K562 (cell line): ENCODE measurements around the gene UFSP2. TPM values are rescaled to one million over a fixed set of nuclear protein-coding genes. Genes with fewer than 3 reads are reported as not detected.

Source experiments
- ATF6 ChIP-seq: sonication (generic); formaldehyde crosslinking; IDR thresholded peaks from 2 replicates; pipeline ENCODE4 v1.4.0; 2020; ENCODE audit warnings: mild to moderate bottlenecking, missing genetic modification reagents
- DACH1 ChIP-seq: fragments of 450-650 bp; IDR thresholded peaks from 2 replicates; pipeline ENCODE4 v1.6.1; 2018; ENCODE audit not compliant: partially characterized antibody
- DLX4 ChIP-seq: fragments of 250-450 bp; sonication (Bioruptor Pico); IDR thresholded peaks from 2 replicates; pipeline ENCODE4 v1.6.1; 2021; ENCODE audit warnings: mild to moderate bottlenecking
- GABPB1 ChIP-seq: sonication (generic); formaldehyde crosslinking; IDR thresholded peaks from 2 replicates; pipeline ENCODE4 v1.8.0; 2022; ENCODE audit warnings: mild to moderate bottlenecking, missing genetic modification reagents
- GATAD2B ChIP-seq: fragments of 450-650 bp; IDR thresholded peaks from 2 replicates; pipeline ENCODE4 v1.6.1; 2017; ENCODE audit warnings: mild to moderate bottlenecking, borderline replicate concordance
- HEY1 ChIP-seq: fragments of 250-450 bp; sonication (Bioruptor Pico); IDR thresholded peaks from 2 replicates; pipeline ENCODE4 v1.5.0; 2020; ENCODE audit warnings: mild to moderate bottlenecking, moderate library complexity, borderline replicate concordance
- HMGXB4 ChIP-seq: sonication (generic); formaldehyde crosslinking; IDR thresholded peaks from 2 replicates; pipeline ENCODE4 v1.8.1; 2023; ENCODE audit warnings: mild to moderate bottlenecking, missing genetic modification reagents
- HNRNPL ChIP-seq: fragments of 200-400 bp; formaldehyde crosslinking; IDR thresholded peaks from 2 replicates; pipeline ENCODE4 v1.6.1; 2017; ENCODE audit warnings: low read depth, mild to moderate bottlenecking, low read length
- MTA2 ChIP-seq: fragments of 450-650 bp; IDR thresholded peaks from 2 replicates; pipeline ENCODE4 v1.6.1; 2016; ENCODE audit warnings: low read depth
- POLR2G ChIP-seq: fragments of 200-400 bp; formaldehyde crosslinking; IDR thresholded peaks from 2 replicates; pipeline ENCODE4 v1.6.1; 2017; ENCODE audit warnings: low read depth, mild to moderate bottlenecking, antibody characterized with exemption, low read length, moderate library complexity
- PTTG1 ChIP-seq: fragments of 450-650 bp; IDR thresholded peaks from 2 replicates; pipeline ENCODE4 v1.6.1; 2016; ENCODE audit warnings: low read depth, mild to moderate bottlenecking, missing genetic modification characterization, missing compliant biosample characterization
- RFX5 ChIP-seq: IDR thresholded peaks from 2 replicates; pipeline ENCODE4 v1.6.1; 2011; ENCODE audit warnings: low read depth, mild to moderate bottlenecking, improper control_type of control experiment, low read length
- SRSF3 ChIP-seq: fragments of 200-400 bp; formaldehyde crosslinking; IDR thresholded peaks from 2 replicates; pipeline ENCODE4 v1.6.1; 2016; ENCODE audit warnings: mild to moderate bottlenecking, low read length, moderate library complexity; ENCODE audit not compliant: insufficient read depth
- TEAD2 ChIP-seq: fragments of 450-650 bp; IDR thresholded peaks from 2 replicates; pipeline ENCODE4 v1.6.1; 2016; ENCODE audit warnings: missing genetic modification characterization, control low read depth, missing compliant biosample characterization
- ZNF274 ChIP-seq: IDR thresholded peaks from 2 replicates; pipeline ENCODE4 v1.6.1; 2011; ENCODE audit warnings: low read depth, mild to moderate bottlenecking, low read length, moderate library complexity, borderline replicate concordance
- ZNF408 ChIP-seq: fragments of 250-450 bp; sonication (Bioruptor Pico); IDR thresholded peaks from 2 replicates; pipeline ENCODE4 v1.4.0; 2020; ENCODE audit warnings: low read depth, mild to moderate bottlenecking, moderate library complexity
- ZNF511 ChIP-seq: sonication (generic); formaldehyde crosslinking; IDR thresholded peaks from 2 replicates; pipeline ENCODE4 v1.8.0; 2022; ENCODE audit warnings: mild to moderate bottlenecking, missing genetic modification reagents
- ZNF699 ChIP-seq: fragments of 250-450 bp; sonication (Bioruptor Pico); IDR thresholded peaks from 2 replicates; pipeline ENCODE4 v1.8.0; 2021; ENCODE audit warnings: mild to moderate bottlenecking, moderate library complexity; ENCODE audit not compliant: insufficient replicate concordance
- polyA plus RNA-seq, 8 experiments: library from polyadenylated mRNA; depleted of rRNA in 4 of 8; stranded (reverse) in 5 of 8; unstranded in 3 of 8; fragments of >200 nt; fragmentation: Nextera tagmentation in 2 of 8; fragmentation: Illumina TruSeq in 1 of 8; extraction: Ambion mirVana in 2 of 8; extraction: Trizol in 1 of 8; gene quantifications; 2 replicates each; pipeline versions ENCODE4 v1.2.1 to v1.2.3, GENCODE V29; 2011 to 2014; ENCODE audit warnings: inconsistent platforms in 1 of 8, missing spikeins in 1 of 8
- total RNA-seq, 7 experiments: library from RNA; depleted of rRNA in 6 of 7; stranded (reverse); fragments of >200 nt in 6 of 7; fragmentation: Illumina TruSeq in 2 of 7; extraction: Trizol in 2 of 7; gene quantifications; 2 replicates each; pipeline versions ENCODE4 v1.2.1 to v1.2.3, GENCODE V29; 2011 to 2021; ENCODE audit warnings: low replicate concordance in 1 of 7

The UFSP2 gene
- total and polyA plus RNA-seq, 9 of the 15 experiments (the other 6 are each of a cell fraction or from before 2014, with no cell fraction given): 20.1 to 55.8 (median 26.6) TPM

GRCh38 chr4:185395956-185396723 is 29.6 kb downstream of the UFSP2 start (continued):
- TF ChIP-seq ZNF511 (CRISPR knock-in tag) (peak; percentile 92; the same call in 1 of the 2 replicates), HEY1 (no peak), ZNF274 (no peak; the same call in 1 of the 2 replicates), DACH1 (no peak), PTTG1 (tag) (no peak), ZNF408 (CRISPR knock-in tag) (no peak), RFX5 (no peak), POLR2G (peak; percentile 96), HNRNPL (peak; percentile 54; the same call in 1 of the 2 replicates), MTA2 (peak; percentile 57; the same call in 1 of the 2 replicates), HMGXB4 (0 out of 2 replicates have a peak, but pooled peaks have one; percentile 70), ATF6 (CRISPR knock-in tag) (peak; percentile 96), TEAD2 (tag) (no peak), ZNF699 (no peak), GABPB1 (CRISPR knock-in tag) (peak; percentile 94), SRSF3 (no peak), DLX4 (no peak), GATAD2B (peak; percentile 76; the same call in 1 of the 2 replicates)
